Fibroblast of mammary gland (primary cell): ENCODE data around the gene PSMD2.

Source experiments
- DNase-seq: peaks from one replicate; pipeline ENCODE4 v3.0.0-alpha.2; 2010; ENCODE audit warnings: low read depth
- H3K4me3 ChIP-seq: 2 replicates; pipeline ENCODE4 v1.5.1; 2011; ENCODE audit warnings: low read depth, mild to moderate bottlenecking, low read length, moderate library complexity; ENCODE audit not compliant: control insufficient read depth
- TF ChIP-seq, protein P1 (sequence below): conservative IDR thresholded peaks from 2 replicates; pipeline ENCODE4 v1.5.1; 2011; ENCODE audit warnings: low read depth, low read length, inconsistent platforms; ENCODE audit not compliant: control insufficient read depth, insufficient read depth

Gene PSMD2

DNA sequence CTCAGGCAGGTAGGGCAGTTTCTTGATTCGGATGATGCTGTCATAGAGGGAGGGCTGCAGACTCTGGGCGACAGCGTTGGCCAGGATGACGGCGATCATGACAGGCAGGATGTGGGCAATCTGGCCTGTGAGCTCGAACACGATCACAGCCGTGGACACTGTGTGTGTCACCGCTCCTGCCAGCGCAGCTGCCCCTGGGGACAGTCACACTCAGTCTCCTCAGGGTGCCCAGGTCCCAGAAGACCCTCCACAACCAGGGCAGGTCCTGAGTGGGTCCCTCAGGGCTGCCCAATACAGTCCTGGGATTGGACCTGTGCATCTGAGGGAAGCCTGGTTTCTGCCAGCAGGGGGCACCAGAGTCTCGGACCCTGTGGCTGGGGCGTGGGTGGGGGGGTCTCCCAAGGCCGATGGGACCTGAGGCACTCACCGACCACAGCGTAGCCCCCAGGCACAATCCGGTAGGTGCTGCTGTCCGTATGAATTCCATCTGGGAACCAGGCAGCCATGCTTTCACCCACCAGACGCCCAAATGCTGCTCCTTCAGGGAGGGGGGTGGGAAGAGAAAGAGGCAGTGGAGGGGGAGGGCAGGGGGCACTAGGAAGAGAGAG, 55.2 kb downstream of the PSMD2 start:
- H3K4me3 ChIP-seq: no peak overlapping the region
- TF ChIP-seq, protein P1, sequence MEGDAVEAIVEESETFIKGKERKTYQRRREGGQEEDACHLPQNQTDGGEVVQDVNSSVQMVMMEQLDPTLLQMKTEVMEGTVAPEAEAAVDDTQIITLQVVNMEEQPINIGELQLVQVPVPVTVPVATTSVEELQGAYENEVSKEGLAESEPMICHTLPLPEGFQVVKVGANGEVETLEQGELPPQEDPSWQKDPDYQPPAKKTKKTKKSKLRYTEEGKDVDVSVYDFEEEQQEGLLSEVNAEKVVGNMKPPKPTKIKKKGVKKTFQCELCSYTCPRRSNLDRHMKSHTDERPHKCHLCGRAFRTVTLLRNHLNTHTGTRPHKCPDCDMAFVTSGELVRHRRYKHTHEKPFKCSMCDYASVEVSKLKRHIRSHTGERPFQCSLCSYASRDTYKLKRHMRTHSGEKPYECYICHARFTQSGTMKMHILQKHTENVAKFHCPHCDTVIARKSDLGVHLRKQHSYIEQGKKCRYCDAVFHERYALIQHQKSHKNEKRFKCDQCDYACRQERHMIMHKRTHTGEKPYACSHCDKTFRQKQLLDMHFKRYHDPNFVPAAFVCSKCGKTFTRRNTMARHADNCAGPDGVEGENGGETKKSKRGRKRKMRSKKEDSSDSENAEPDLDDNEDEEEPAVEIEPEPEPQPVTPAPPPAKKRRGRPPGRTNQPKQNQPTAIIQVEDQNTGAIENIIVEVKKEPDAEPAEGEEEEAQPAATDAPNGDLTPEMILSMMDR: peak; percentile 65
- DNase-seq: no peak

GRCh38 chr3:184354754-184355153, 55.7 kb downstream of the PSMD2 start:
- TF ChIP-seq, protein P1: no peak
- H3K4me3 ChIP-seq: no peak overlapping the region
- no peak for DNase-seq

- no peak for DNase-seq
- no peak overlapping the region for H3K4me3 ChIP-seq
- TF ChIP-seq, protein P1: no peak
These were observed 56.4 kb downstream of the PSMD2 start for GRCh38 chr3:184355261-184356040.

- TF ChIP-seq, protein P1: no peak
These were observed 58.4 kb downstream of the PSMD2 start for GRCh38 chr3:184357248-184358123.

GRCh38 chr3:184358124-184358767, 59.2 kb downstream of the PSMD2 start:
- no peak overlapping the region for H3K4me3 ChIP-seq
- TF ChIP-seq, protein P1: no peak
- DNase-seq: no peak

More at GRCh38 chr3:184357248-184358123, 58.4 kb downstream of the PSMD2 start:
- H3K4me3 ChIP-seq: no peak overlapping the region
- DNase-seq: no peak
